K562 (cell line): ENCODE data around the gene RETREG1.

ENCODE experiments used
- MAFG ChIP-seq: fragments of 450-650 bp; conservative IDR thresholded peaks from 2 replicates; pipeline ENCODE4 v1.6.1; 2016; ENCODE audit warnings: missing genetic modification characterization, missing compliant biosample characterization
- NFYB ChIP-seq: IDR thresholded peaks from 2 replicates; pipeline ENCODE4 v1.6.1; 2011; ENCODE audit warnings: mild to moderate bottlenecking, moderate library complexity; ENCODE audit not compliant: insufficient read length; ENCODE audit errors: extremely low read depth

GRCh38 chr5:16484081-16484480 is 132.7 kb downstream of the RETREG1 start:
- TF ChIP-seq NFYB: no peak
- no peak for TF ChIP-seq MAFG
